GM10266 (cell line): ENCODE measurements around the gene OR1F1.

Experiments used
- DNase-seq: peaks from one replicate; pipeline ENCODE4 v3.0.0; 2012; ENCODE audit errors: extremely low spot score
- TF ChIP-seq, protein P1 (sequence below): IDR thresholded peaks from 2 replicates; pipeline ENCODE4 v1.5.1; 2012; ENCODE audit warnings: mild to moderate bottlenecking, low read depth; ENCODE audit not compliant: control insufficient read depth, insufficient read depth; ENCODE audit errors: missing control alignments

The OR1F1 gene

DNA sequence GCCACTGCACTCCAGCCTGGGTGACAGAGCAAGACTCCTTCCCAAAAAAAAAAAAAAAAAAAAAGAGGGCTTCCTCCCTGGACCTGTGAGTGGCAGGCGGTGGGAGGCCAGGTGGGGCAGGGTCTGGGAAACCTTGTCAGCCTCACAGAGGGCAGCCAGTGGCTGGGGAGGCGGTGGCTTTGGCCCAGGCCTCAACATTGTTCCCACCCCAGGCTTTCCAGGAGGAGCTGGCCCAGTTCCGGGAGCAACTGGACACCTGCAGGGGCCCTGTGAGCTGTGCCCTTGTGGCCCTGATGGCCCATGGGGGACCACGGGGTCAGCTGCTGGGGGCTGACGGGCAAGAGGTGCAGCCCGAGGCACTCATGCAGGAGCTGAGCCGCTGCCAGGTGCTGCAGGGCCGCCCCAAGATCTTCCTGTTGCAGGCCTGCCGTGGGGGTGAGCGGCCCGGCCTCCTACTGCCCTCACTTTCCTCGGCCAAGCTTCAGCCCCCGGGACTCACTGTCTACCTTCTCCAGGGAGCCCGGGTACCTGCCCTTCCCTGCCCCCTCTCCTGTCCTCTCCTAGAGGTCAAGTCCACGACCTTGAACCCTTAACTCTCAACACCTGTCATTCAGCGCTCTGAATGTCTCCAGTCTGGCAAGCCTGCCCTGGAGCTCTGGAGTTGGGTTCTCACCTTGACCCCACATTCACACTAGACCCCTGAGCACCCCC lies 40.8 kb upstream of the OR1F1 start:
- TF ChIP-seq, protein P1, sequence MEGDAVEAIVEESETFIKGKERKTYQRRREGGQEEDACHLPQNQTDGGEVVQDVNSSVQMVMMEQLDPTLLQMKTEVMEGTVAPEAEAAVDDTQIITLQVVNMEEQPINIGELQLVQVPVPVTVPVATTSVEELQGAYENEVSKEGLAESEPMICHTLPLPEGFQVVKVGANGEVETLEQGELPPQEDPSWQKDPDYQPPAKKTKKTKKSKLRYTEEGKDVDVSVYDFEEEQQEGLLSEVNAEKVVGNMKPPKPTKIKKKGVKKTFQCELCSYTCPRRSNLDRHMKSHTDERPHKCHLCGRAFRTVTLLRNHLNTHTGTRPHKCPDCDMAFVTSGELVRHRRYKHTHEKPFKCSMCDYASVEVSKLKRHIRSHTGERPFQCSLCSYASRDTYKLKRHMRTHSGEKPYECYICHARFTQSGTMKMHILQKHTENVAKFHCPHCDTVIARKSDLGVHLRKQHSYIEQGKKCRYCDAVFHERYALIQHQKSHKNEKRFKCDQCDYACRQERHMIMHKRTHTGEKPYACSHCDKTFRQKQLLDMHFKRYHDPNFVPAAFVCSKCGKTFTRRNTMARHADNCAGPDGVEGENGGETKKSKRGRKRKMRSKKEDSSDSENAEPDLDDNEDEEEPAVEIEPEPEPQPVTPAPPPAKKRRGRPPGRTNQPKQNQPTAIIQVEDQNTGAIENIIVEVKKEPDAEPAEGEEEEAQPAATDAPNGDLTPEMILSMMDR = no peak
- DNase-seq = no peak

DNA sequence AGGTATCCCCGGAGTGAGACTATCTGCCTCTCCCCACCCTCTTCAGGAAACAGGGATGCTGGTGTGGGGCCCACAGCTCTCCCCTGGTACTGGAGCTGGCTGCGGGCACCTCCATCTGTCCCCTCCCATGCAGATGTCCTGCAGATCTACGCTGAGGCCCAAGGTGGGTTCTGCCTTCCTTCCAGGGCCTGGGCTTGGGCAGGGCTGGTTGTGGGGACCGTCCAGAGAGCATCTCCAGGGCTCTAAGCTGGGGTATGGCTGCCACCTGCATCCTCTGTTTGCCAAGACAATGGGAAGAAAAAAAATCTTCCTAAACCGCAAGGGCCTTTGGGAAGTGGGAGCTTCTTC lies 40.3 kb upstream of the OR1F1 start:
- TF ChIP-seq, protein P1 = no peak

DNA sequence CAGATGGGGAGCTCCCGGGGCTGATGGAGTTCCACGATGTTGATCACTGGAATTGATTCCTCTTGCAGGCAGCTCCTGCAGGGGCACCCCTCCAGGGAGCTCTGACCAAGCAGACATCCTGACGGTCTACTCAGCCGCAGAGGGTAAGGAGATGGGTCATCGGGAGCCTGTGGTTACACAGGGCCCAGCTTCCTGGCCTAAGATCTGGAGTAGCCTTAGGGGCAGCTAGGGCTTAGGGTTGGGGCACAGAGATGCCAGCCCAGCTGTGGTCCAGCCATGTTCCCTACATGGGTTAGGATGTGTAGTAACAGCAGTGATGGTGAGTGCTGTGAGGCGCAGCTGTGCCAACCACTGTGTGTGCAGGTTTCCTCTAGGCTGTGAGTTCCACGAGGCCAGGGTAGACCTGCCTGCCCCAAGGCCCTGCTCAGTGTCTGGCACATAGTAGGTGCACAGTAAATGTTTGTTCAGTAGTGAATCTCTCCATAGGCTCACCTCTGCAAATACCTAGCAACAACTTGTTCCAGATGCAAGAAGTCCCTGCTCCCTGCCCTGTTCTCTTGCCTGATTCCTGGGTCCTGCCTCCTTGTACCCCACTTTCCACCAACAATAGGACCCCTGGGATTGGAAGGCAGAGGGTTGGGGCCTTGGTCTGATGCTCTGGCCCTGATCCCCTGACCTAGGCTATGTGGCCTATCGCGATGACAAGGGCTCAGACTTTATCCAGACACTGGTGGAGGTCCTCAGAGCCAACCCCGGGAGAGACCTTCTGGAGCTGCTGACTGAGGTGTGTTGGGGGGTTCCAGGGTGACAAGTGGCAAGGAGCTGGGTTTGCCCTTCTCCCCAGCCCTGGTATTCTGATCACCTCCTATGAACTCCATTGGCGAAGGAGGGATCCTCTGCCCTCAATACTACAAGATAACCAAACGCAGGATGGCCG lies 39.5 kb upstream of the OR1F1 start:
- DNase-seq = peak; percentile 14
- TF ChIP-seq, protein P1 = no peak

More for the DNA sequence above, 40.3 kb upstream of the OR1F1 start:
- DNase-seq = no peak

DNA sequence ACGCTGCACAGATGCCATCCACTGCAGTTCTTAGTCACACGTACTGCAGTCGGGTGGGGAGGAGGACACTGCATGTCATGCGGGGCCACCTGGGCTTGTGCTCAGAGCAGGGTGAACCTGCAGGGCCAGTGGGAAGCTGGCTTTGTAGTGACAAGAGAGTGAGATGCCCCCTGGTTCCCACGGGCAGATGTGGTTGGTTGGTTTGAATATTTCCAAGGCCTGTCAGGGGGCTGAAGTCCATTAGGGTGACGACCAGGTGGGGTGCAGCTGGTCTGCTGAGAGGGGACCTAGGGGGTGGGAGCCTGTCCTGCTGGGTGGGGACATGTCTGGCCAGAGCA lies 38.8 kb upstream of the OR1F1 start:
- DNase-seq = peak; percentile 19
- TF ChIP-seq, protein P1 = no peak

DNA sequence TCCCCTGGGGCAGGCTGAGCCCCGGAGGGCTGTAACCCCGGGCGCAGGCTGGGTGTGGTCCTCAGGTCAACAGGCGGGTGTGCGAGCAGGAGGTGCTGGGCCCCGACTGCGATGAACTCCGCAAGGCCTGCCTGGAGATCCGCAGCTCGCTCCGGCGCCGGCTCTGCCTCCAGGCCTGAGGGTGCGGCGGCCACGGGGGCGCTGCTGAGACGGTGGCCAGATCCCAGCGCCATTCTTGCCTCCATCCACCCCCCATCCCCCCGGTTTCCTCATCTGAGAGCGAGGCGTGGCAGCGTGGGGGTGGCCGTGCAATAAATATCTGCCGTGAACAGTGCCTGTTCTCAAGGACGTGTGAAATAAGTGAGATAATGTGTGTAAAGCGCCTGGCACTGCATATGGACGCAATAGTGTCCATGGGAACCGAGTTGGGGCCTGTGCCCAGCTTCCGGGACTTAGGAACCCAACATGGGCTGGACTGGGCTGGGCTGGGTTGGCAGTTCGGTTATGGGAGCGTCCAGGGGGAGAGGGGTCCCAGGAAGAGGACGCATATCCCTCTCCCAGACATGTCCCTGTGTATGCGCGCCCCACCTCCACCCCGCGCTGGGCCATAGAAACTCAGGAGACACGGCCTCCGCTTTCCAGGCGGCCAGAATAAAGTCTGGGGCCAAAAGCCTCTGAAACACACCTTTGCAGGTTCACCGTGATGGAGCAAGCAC lies 38.2 kb upstream of the OR1F1 start:
- DNase-seq = peak; percentile 82
- TF ChIP-seq, protein P1 = peak; percentile 79

DNA sequence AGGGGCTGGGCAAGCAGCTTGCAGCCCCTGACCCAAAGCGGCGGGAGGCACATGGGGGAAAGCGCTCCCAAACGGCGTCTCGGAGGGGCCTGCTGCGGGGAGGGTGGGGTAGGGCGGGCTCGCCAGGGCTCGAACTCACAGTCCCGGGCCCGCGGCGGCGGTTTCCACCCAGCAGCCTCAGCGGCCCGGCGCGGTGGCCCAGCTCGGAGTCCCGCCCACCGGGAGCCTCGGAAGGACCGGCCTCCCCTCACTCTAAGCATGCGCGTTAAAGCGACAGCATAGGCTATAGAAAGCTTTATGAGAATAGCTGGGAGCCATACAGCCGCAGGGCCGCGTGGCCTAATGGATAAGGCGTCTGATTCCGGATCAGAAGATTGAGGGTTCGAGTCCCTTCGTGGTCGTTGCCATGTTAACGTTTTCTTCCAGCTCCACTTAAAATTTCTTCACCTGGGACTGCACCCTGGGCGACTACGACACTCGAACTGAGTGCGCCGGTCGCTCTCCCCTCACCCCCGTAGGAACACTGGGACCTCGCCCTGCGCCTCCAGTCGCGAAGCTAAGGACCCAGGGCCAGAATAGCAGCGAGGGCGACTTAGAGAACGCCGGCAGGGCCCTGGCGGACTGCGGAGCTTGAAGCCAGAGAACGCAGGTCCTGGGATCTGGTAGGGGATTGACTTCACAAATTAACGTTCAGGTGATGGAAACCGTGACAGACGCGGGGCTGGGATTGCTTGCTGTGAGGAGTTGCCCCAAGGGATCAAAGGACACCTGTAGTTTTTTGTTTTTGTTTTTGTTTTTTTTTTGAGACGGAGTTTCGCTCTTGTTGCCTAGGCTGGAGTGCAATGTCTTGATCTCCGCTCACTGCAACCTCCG lies 37.4 kb upstream of the OR1F1 start:
- TF ChIP-seq, protein P1 = no peak
- peak; percentile 98 for DNase-seq
